Measurements from ENCODE around the gene TAGLN2. TPM values are rescaled to one million over a fixed set of nuclear protein-coding genes. Genes with fewer than 3 reads are reported as not detected.
A peak's percentile ranks its signal among the peaks of the same experiment; 100 is the strongest.

Gene TAGLN2
- polyA plus RNA-seq, 2 donors: 309 to 366 TPM

GRCh38 chr1:159870704-159871103, 54.6 kb downstream of the TAGLN2 start:
- peaks cover 3 to 25% of the 10 kb centered on the region in 2 donors for H3K4me1 ChIP-seq (ENCODE audit: control insufficient read depth in 2 of 2, insufficient read depth in 2 of 2, low read length in 1 of 2)

GRCh38 chr1:159869607-159870006, 55.7 kb downstream of the TAGLN2 start:
- no peak overlapping the region for H3K4me3 ChIP-seq (ENCODE audit: low read depth in 1 of 2, low read length in 2 of 2)
- H3K27me3 ChIP-seq (ENCODE audit: control insufficient read depth in 1 of 2, insufficient read depth in 2 of 2, low read length in 2 of 2): no peaks in the 10 kb centered on the region
- 42 to 45% methylated on average over 1 of the region's 1 CpG for WGBS, 2 donors
- no peaks in the 10 kb centered on the region for H3K9me3 ChIP-seq (ENCODE audit: control insufficient read depth in 2 of 2, insufficient read depth in 1 of 2, low read depth in 1 of 2, low read length in 1 of 2)
- peaks cover 5 to 25% of the 10 kb centered on the region in 2 donors for H3K4me1 ChIP-seq (ENCODE audit: control insufficient read depth in 2 of 2, insufficient read depth in 2 of 2, low read length in 1 of 2)
- peak overlapping the region; percentile 20 to 92 for H3K27ac ChIP-seq (ENCODE audit: low read depth in 2 of 2, low read length in 1 of 2)
- no peaks in the 10 kb centered on the region for H3K36me3 ChIP-seq (ENCODE audit: control insufficient read depth in 2 of 2, insufficient read depth in 2 of 2, low read length in 1 of 2)

More at GRCh38 chr1:159870704-159871103, 54.6 kb downstream of the TAGLN2 start:
- Histone ChIP-seq H3K27me3 (ENCODE audit: control insufficient read depth in 1 of 2, insufficient read depth in 2 of 2, low read length in 2 of 2) (no peaks in the 10 kb centered on the region), H3K4me3 (ENCODE audit: low read depth in 1 of 2, low read length in 2 of 2) (no peak overlapping the region), H3K9me3 (ENCODE audit: control insufficient read depth in 2 of 2, insufficient read depth in 1 of 2, low read depth in 1 of 2, low read length in 1 of 2) (no peaks in the 10 kb centered on the region), H3K36me3 (ENCODE audit: control insufficient read depth in 2 of 2, insufficient read depth in 2 of 2, low read length in 1 of 2) (no peaks in the 10 kb centered on the region), H3K27ac (ENCODE audit: low read depth in 2 of 2, low read length in 1 of 2) (no peak overlapping the region)
- WGBS, 2 donors: 90% methylated on average over 5 of the region's 5 CpGs

DNA sequence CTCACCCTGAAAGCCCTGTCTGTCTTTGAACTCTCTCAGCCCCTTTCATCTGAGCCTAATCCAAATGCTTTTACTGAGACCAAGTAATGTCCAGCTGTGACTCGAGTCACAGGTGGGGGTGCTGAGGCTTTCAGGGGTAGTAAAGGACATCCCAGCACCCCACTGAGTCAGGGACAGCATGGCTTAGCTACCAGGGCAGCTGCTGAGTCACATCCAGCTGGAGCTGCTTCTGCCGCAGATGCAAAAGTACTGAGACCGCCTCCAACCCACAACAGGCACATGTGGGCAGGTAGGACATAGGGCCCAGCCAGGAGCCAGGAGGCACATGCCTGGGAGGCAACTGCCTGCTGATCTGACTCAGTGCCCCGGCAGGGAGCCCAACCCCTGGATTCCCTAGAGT, 56.1 kb downstream of the TAGLN2 start:
- Histone ChIP-seq H3K27ac (ENCODE audit: low read depth in 2 of 2, low read length in 1 of 2) (peak overlapping the region; percentile 83 to 92), H3K4me1 (ENCODE audit: control insufficient read depth in 2 of 2, insufficient read depth in 2 of 2, low read length in 1 of 2) (peaks cover 5 to 25% of the 10 kb centered on the region in 2 donors), H3K27me3 (ENCODE audit: control insufficient read depth in 1 of 2, insufficient read depth in 2 of 2, low read length in 2 of 2) (no peaks in the 10 kb centered on the region), H3K4me3 (ENCODE audit: low read depth in 1 of 2, low read length in 2 of 2) (no peak overlapping the region), H3K9me3 (ENCODE audit: control insufficient read depth in 2 of 2, insufficient read depth in 1 of 2, low read depth in 1 of 2, low read length in 1 of 2) (no peaks in the 10 kb centered on the region), H3K36me3 (ENCODE audit: control insufficient read depth in 2 of 2, insufficient read depth in 2 of 2, low read length in 1 of 2) (no peaks in the 10 kb centered on the region)
- 33 to 47% methylated on average over 4 of the region's 4 CpGs for WGBS, 2 donors

GRCh38 chr1:159868766-159869165, 56.5 kb downstream of the TAGLN2 start:
- no peak overlapping the region for H3K4me3 ChIP-seq (ENCODE audit: low read depth in 1 of 2, low read length in 2 of 2)
- H3K9me3 ChIP-seq (ENCODE audit: control insufficient read depth in 2 of 2, insufficient read depth in 1 of 2, low read depth in 1 of 2, low read length in 1 of 2): no peaks in the 10 kb centered on the region
- no peaks in the 10 kb centered on the region for H3K36me3 ChIP-seq (ENCODE audit: control insufficient read depth in 2 of 2, insufficient read depth in 2 of 2, low read length in 1 of 2)
- H3K27me3 ChIP-seq (ENCODE audit: control insufficient read depth in 1 of 2, insufficient read depth in 2 of 2, low read length in 2 of 2): no peaks in the 10 kb centered on the region
- H3K27ac ChIP-seq (ENCODE audit: low read depth in 2 of 2, low read length in 1 of 2): peak overlapping the region; percentile 83 to 92
- 67 to 74% methylated on average over 3 of the region's 3 CpGs for WGBS, 2 donors
- peaks cover 5 to 25% of the 10 kb centered on the region in 2 donors for H3K4me1 ChIP-seq (ENCODE audit: control insufficient read depth in 2 of 2, insufficient read depth in 2 of 2, low read length in 1 of 2)

Other genes with a start within 250 kb of the TAGLN2 start
- not detected for gene CRP, start 210.9 kb downstream of the TAGLN2 start, polyA plus RNA-seq
- 10 to 100 TPM; 70.6 to 92.5 TPM for gene DUSP23, start 144.5 kb downstream of the TAGLN2 start, polyA plus RNA-seq
- gene FCRL6, start 123.1 kb downstream of the TAGLN2 start, polyA plus RNA-seq: under 1 TPM; 0.04 to 0.08 TPM
- under 1 TPM; 0.33 to 0.81 TPM for gene SLAMF8, start 98.6 kb downstream of the TAGLN2 start, polyA plus RNA-seq
- 1 to 10 TPM; 4.2 to 4.4 TPM for gene VSIG8, start 62.9 kb downstream of the TAGLN2 start, polyA plus RNA-seq
- under 1 TPM; 0.44 to 0.61 TPM for gene CFAP45, start 25.3 kb downstream of the TAGLN2 start, polyA plus RNA-seq
- 10 to 100 TPM in 1 of 2 donors, 1 to 10 TPM in 1; 7.4 to 16.1 TPM for gene IGSF9, start 20.1 kb upstream of the TAGLN2 start, polyA plus RNA-seq
- under 1 TPM; 0.05 to 0.14 TPM for gene SLAMF9, start 28.7 kb upstream of the TAGLN2 start, polyA plus RNA-seq
- 1 to 10 TPM; 2.1 TPM for gene PIGM, start 106.5 kb upstream of the TAGLN2 start, polyA plus RNA-seq
- not detected for gene KCNJ10, start 144.7 kb upstream of the TAGLN2 start, polyA plus RNA-seq
- not detected for gene KCNJ9, start 156.0 kb upstream of the TAGLN2 start, polyA plus RNA-seq
- gene IGSF8, start 173.1 kb upstream of the TAGLN2 start, polyA plus RNA-seq: 10 to 100 TPM; 12.6 to 16.1 TPM
- gene ATP1A2, start 190.3 kb upstream of the TAGLN2 start, polyA plus RNA-seq: 1 to 10 TPM; 3.4 to 4.3 TPM
- gene ATP1A4, start 226.1 kb upstream of the TAGLN2 start, polyA plus RNA-seq: under 1 TPM in 1 of 2 donors, not detected in 1; 0.06 TPM